ENCODE results near the gene PACC1. TPM values are rescaled to one million over a fixed set of nuclear protein-coding genes. Genes with fewer than 3 reads are reported as not detected.

Gene PACC1
- total RNA-seq, 2 donors from 2014 or later = 3.2 to 4.1 TPM

- Histone ChIP-seq H3K4me3 (no peak overlapping the region), H3K27ac (no peak overlapping the region), H3K36me3 (no peaks in the 10 kb centered on the region), H3K4me1 (ENCODE audit: control insufficient read depth in 1 of 2, low read depth in 2 of 2) (peaks cover 0 to 10% of the 10 kb centered on the region in 2 donors), H3K9me3 (no peaks in the 10 kb centered on the region), H3K27me3 (replicated peaks; ENCODE audit: insufficient read depth) (no peaks in the 10 kb centered on the region)
- TF ChIP-seq, protein P1, sequence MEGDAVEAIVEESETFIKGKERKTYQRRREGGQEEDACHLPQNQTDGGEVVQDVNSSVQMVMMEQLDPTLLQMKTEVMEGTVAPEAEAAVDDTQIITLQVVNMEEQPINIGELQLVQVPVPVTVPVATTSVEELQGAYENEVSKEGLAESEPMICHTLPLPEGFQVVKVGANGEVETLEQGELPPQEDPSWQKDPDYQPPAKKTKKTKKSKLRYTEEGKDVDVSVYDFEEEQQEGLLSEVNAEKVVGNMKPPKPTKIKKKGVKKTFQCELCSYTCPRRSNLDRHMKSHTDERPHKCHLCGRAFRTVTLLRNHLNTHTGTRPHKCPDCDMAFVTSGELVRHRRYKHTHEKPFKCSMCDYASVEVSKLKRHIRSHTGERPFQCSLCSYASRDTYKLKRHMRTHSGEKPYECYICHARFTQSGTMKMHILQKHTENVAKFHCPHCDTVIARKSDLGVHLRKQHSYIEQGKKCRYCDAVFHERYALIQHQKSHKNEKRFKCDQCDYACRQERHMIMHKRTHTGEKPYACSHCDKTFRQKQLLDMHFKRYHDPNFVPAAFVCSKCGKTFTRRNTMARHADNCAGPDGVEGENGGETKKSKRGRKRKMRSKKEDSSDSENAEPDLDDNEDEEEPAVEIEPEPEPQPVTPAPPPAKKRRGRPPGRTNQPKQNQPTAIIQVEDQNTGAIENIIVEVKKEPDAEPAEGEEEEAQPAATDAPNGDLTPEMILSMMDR (IDR thresholded peaks at IDR 0.05) = no peak
- no peak for ATAC-seq (ENCODE audit: insufficient number of reproducible peaks, low FRiP score, low read depth)
- DNase-seq (ENCODE audit: low spot score) = no peak
Observed at GRCh38 chr1:212458817-212459216, 44.1 kb upstream of the PACC1 start.

GRCh38 chr1:212457740-212458338 is 43.2 kb upstream of the PACC1 start:
- Histone ChIP-seq H3K9me3 (no peaks in the 10 kb centered on the region), H3K36me3 (no peaks in the 10 kb centered on the region), H3K27ac (no peak overlapping the region), H3K4me3 (no peak overlapping the region), H3K4me1 (ENCODE audit: control insufficient read depth in 1 of 2, low read depth in 2 of 2) (peaks cover 8 to 20% of the 10 kb centered on the region in 2 donors), H3K27me3 (replicated peaks; ENCODE audit: insufficient read depth) (no peaks in the 10 kb centered on the region)
- DNase-seq (ENCODE audit: low spot score) = no peak
- TF ChIP-seq, protein P1 (IDR thresholded peaks at IDR 0.05) = peak; percentile 43
- no peak for ATAC-seq (ENCODE audit: insufficient number of reproducible peaks, low FRiP score, low read depth)

GRCh38 chr1:212455803-212456528 is 41.3 kb upstream of the PACC1 start:
- peak overlapping the region; percentile 31 for H3K4me3 ChIP-seq

GRCh38 chr1:212455401-212455800 is 40.7 kb upstream of the PACC1 start:
- TF ChIP-seq, protein P1 (IDR thresholded peaks at IDR 0.05) = no peak
- H3K9me3 ChIP-seq = no peaks in the 10 kb centered on the region
- no peaks in the 10 kb centered on the region for H3K27me3 ChIP-seq (replicated peaks; ENCODE audit: insufficient read depth)
- no peak for ATAC-seq (ENCODE audit: insufficient number of reproducible peaks, low FRiP score, low read depth)
- H3K4me3 ChIP-seq = no peak overlapping the region
- no peak overlapping the region for H3K27ac ChIP-seq
- no peaks in the 10 kb centered on the region for H3K36me3 ChIP-seq
- peaks cover 13 to 40% of the 10 kb centered on the region in 2 donors for H3K4me1 ChIP-seq (ENCODE audit: control insufficient read depth in 1 of 2, low read depth in 2 of 2)
- DNase-seq (ENCODE audit: low spot score) = no peak

More at GRCh38 chr1:212455803-212456528, 41.3 kb upstream of the PACC1 start:
- no peaks in the 10 kb centered on the region for H3K9me3 ChIP-seq
- peak; percentile 71 for ATAC-seq (ENCODE audit: insufficient number of reproducible peaks, low FRiP score, low read depth)
- peaks cover 13 to 35% of the 10 kb centered on the region in 2 donors for H3K4me1 ChIP-seq (ENCODE audit: control insufficient read depth in 1 of 2, low read depth in 2 of 2)
- no peaks in the 10 kb centered on the region for H3K27me3 ChIP-seq (replicated peaks; ENCODE audit: insufficient read depth)
- peak; percentile 70 for DNase-seq (ENCODE audit: low spot score)
- H3K27ac ChIP-seq = peak overlapping the region; percentile 47 to 61
- H3K36me3 ChIP-seq = no peaks in the 10 kb centered on the region
- TF ChIP-seq, protein P1 (IDR thresholded peaks at IDR 0.05) = peak; percentile 100

- Histone ChIP-seq H3K36me3 (no peaks in the 10 kb centered on the region), H3K4me1 (ENCODE audit: control insufficient read depth in 1 of 2, low read depth in 2 of 2) (peaks cover 13 to 47% of the 10 kb centered on the region in 2 donors), H3K27ac (no peak overlapping the region), H3K27me3 (replicated peaks; ENCODE audit: insufficient read depth) (no peaks in the 10 kb centered on the region), H3K4me3 (no peak overlapping the region), H3K9me3 (no peaks in the 10 kb centered on the region)
- DNase-seq (ENCODE audit: low spot score) (no peak), ATAC-seq (ENCODE audit: insufficient number of reproducible peaks, low FRiP score, low read depth) (no peak)
- TF ChIP-seq, protein P1 (IDR thresholded peaks at IDR 0.05) = no peak
Observed at GRCh38 chr1:212454741-212455140, 40.1 kb upstream of the PACC1 start.
